Thyroid gland (tissue), 4 donors: ENCODE measurements around the gene NFIX.

Source experiments
- CTCF ChIP-seq, 6 experiments: fragments of 200-600 bp in 3 of 6; fragments of 450-650 bp in 3 of 6; sonication (generic) in 3 of 6; IDR thresholded peaks; one replicate each; pipeline ENCODE4 v1.5.1; 2016 to 2019; ENCODE audit warnings: antibody characterized with exemption in 6 of 6, mild to moderate bottlenecking in 2 of 6, inconsistent platforms in 1 of 6, moderate library complexity in 1 of 6
- POLR2A ChIP-seq, 2 donors: fragments of 450-650 bp; IDR thresholded peaks; one replicate each; pipeline ENCODE4 v1.6.1; 2017; ENCODE audit warnings: antibody characterized with exemption in 2 of 2, mild to moderate bottlenecking in 2 of 2, moderate library complexity in 1 of 2

GRCh38 chr19:13102666-13103580 lies 107.6 kb downstream of the NFIX start, which contains the start of gene LYL1:
- no peak for TF ChIP-seq CTCF (IDR thresholded peaks at IDR 0.05)
- TF ChIP-seq POLR2A (IDR thresholded peaks at IDR 0.05) = no peak
